GM12878 (cell line): ENCODE measurements around the gene RBM44. TPM values are rescaled to one million over a fixed set of nuclear protein-coding genes. Genes with fewer than 3 reads are reported as not detected.

Source experiments
- ATAC-seq: fragments of 200-7000 bp; cut with Tn5 transposase; 3 replicates; pipeline ENCODE4 v1.9.1; 2020; ENCODE audit warnings: mild to moderate bottlenecking, moderate library complexity
- BruUV-seq: library from RNA; stranded (reverse); fragments of 400-500 nt; replicated peaks from 2 replicates; lab custom pipeline; 2021; lab: Mats Ljungman, UMichigan
- CTCF ChIA-PET: fragments of 300-600 bp; sonication (Branson Sonifier 250); formaldehyde crosslinking; extraction: SDS; loops from one replicate; lab custom pipeline; 2021; ENCODE audit warnings: inconsistent platforms; lab: Yijun Ruan, JAX
- POLR2A ChIA-PET: fragments of 350-600 bp; formaldehyde crosslinking; extraction: SDS; loops from one replicate; lab custom pipeline; 2021; ENCODE audit warnings: inconsistent platforms; lab: Charles Lee
- RAD21 ChIA-PET: fragments of 300-600 bp; sonication (Branson Sonifier 250); formaldehyde crosslinking; loops from one replicate; lab custom pipeline; 2023; ENCODE audit warnings: antibody characterized with exemption; ENCODE audit not compliant: unreplicated experiment; lab: Charles Lee
- SMC1A ChIA-PET: fragments of 300-600 bp; sonication (Branson Sonifier 250); formaldehyde crosslinking; loops from one replicate; lab custom pipeline; 2023; ENCODE audit not compliant: unreplicated experiment, uncharacterized antibody; lab: Charles Lee
- DNase-seq: peaks from one replicate; pipeline ENCODE4 v3.0.0-alpha.2; 2011; ENCODE audit warnings: low read depth, low spot score
- FAIRE-seq: peaks from 3 replicates; lab custom pipeline; 2011; peaks lifted over from hg19 to GRCh38; lab: Jason Lieb, UNC
- H2AFZ ChIP-seq: 2 replicates; pipeline ENCODE4 v1.6.0; 2011; ENCODE audit warnings: low read depth, low read length, control low read depth; ENCODE audit not compliant: control insufficient read depth
- H3K27ac ChIP-seq: 2 replicates; pipeline ENCODE4 v1.5.1; 2011; ENCODE audit warnings: control low read depth; ENCODE audit not compliant: control insufficient read depth, insufficient read depth
- H3K27me3 ChIP-seq, 2 experiments: replicated peaks in 1 of 2; 2 replicates each; pipeline versions ENCODE4 v1.6.0 to v1.6.1; 2011; ENCODE audit warnings: low read length in 1 of 2; ENCODE audit not compliant: control insufficient read depth in 2 of 2, insufficient read depth in 2 of 2
- H3K36me3 ChIP-seq, 2 experiments: 2 replicates each; pipeline ENCODE4 v1.5.1; 2011; ENCODE audit warnings: low read length in 1 of 2; ENCODE audit not compliant: control insufficient read depth in 2 of 2, insufficient read depth in 2 of 2
- H3K4me1 ChIP-seq: 2 replicates; pipeline ENCODE4 v1.6.1; 2011; ENCODE audit warnings: mild to moderate bottlenecking, low read length, moderate library complexity, mixed read lengths; ENCODE audit not compliant: control insufficient read depth, insufficient read depth
- H3K4me2 ChIP-seq: 2 replicates; pipeline ENCODE4 v1.6.0; 2011; ENCODE audit warnings: control low read depth; ENCODE audit not compliant: control insufficient read depth, insufficient read depth
- H3K4me3 ChIP-seq: fragments of 200-600 bp; sonication (generic); 2 replicates; pipeline ENCODE4 v1.5.1; 2016
- H3K79me2 ChIP-seq: 2 replicates; pipeline ENCODE4 v1.6.0; 2011; ENCODE audit warnings: low read length; ENCODE audit not compliant: control insufficient read depth, insufficient read depth
- H3K9ac ChIP-seq: 2 replicates; pipeline ENCODE4 v1.8.0; 2011; ENCODE audit warnings: low read length, control low read depth, mixed read lengths; ENCODE audit not compliant: control insufficient read depth, insufficient read depth
- H3K9me3 ChIP-seq: replicated peaks from 3 replicates; pipeline ENCODE4 v1.5.1; 2011; ENCODE audit warnings: mild to moderate bottlenecking, low read length; ENCODE audit not compliant: control insufficient read depth, insufficient read depth
- H4K20me1 ChIP-seq: 2 replicates; pipeline ENCODE4 v1.6.0; 2011; ENCODE audit not compliant: control insufficient read depth, insufficient read depth
- BCLAF1 ChIP-seq: fragments of 450-650 bp; IDR thresholded peaks from 2 replicates; pipeline ENCODE4 v1.6.1; 2017; ENCODE audit warnings: antibody characterized with exemption, mild to moderate bottlenecking, moderate library complexity
- BMI1 ChIP-seq: fragments of 450-650 bp; IDR thresholded peaks from 2 replicates; pipeline ENCODE4 v1.6.1; 2016; ENCODE audit warnings: mild to moderate bottlenecking, moderate library complexity, borderline replicate concordance
- CREM ChIP-seq: IDR thresholded peaks from 2 replicates; pipeline ENCODE4 v1.6.1; 2014; ENCODE audit warnings: antibody characterized with exemption, low read depth
- CUX1 ChIP-seq: IDR thresholded peaks from 2 replicates; pipeline ENCODE4 v1.6.1; 2012; ENCODE audit warnings: improper control_type of control experiment, low read depth, low read length; ENCODE audit not compliant: insufficient replicate concordance
- HDGF ChIP-seq: fragments of 450-650 bp; IDR thresholded peaks from 2 replicates; pipeline ENCODE4 v1.6.1; 2016; ENCODE audit warnings: antibody characterized with exemption
- JUND ChIP-seq: IDR thresholded peaks from 2 replicates; pipeline ENCODE4 v1.6.1; 2012; ENCODE audit warnings: low read depth, mild to moderate bottlenecking, low read length, improper control_type of control experiment, moderate library complexity
- KDM1A ChIP-seq: fragments of 200-600 bp; sonication (generic); IDR thresholded peaks from 2 replicates; pipeline ENCODE4 v1.6.1; 2016; ENCODE audit warnings: borderline replicate concordance
- NKRF ChIP-seq: fragments of 450-650 bp; conservative IDR thresholded peaks from 2 replicates; pipeline ENCODE4 v1.6.1; 2017; ENCODE audit warnings: mild to moderate bottlenecking, moderate library complexity
- POLR2A ChIP-seq: IDR thresholded peaks from 2 replicates; pipeline ENCODE4 v1.6.1; 2011; ENCODE audit warnings: low read depth, mild to moderate bottlenecking, low read length
- RBBP5 ChIP-seq: fragments of 200-600 bp; sonication (generic); conservative IDR thresholded peaks from 2 replicates; pipeline ENCODE4 v1.6.1; 2016
- RCOR1 ChIP-seq: conservative IDR thresholded peaks from 2 replicates; pipeline ENCODE4 v1.6.1; 2012; ENCODE audit warnings: low read depth, low read length, improper control_type of control experiment
- SRF ChIP-seq, 2 experiments: IDR thresholded peaks; 2 replicates each; pipeline ENCODE4 v1.6.1; 2011; ENCODE audit warnings: low read depth in 2 of 2, low read length in 2 of 2, mild to moderate bottlenecking in 1 of 2, moderate library complexity in 1 of 2
- WGBS: methylation state at CpG from one replicate; pipeline ENCODE4 v1.1.6; 2016; ENCODE audit warnings: low lambda C conversion rate; ENCODE audit not compliant: insufficient replicate concordance, insufficient coverage; ENCODE audit errors: missing lambda C conversion rate; 5-methylcytosine and 5-hydroxymethylcytosine counted together
- in situ Hi-C: fragments of 300-500 bp; cut with MboI; formaldehyde crosslinking; loops from 9 replicates; pipeline ENCODE4 v1.14.3; 2018; ENCODE audit warnings: mixed read lengths
- intact Hi-C: fragments of 100-400 bp; cut with micrococcal nuclease; formaldehyde crosslinking; loops from one replicate; pipeline ENCODE4 v1.14.2; 2022; ENCODE audit not compliant: unreplicated experiment
- polyA plus RNA-seq, 11 experiments: library from polyadenylated mRNA; depleted of rRNA in 4 of 11; unstranded in 6 of 11; stranded (reverse) in 5 of 11; fragments of >200 nt; fragmentation: Nextera tagmentation in 4 of 11; fragmentation: Illumina TruSeq in 1 of 11; extraction: Ambion mirVana in 4 of 11; extraction: Trizol in 1 of 11; gene quantifications; 1 replicate in 1 of 11; 2 replicates in 10 of 11; pipeline versions ENCODE4 v1.2.1 to v1.2.3, GENCODE V29; 2011 to 2016; ENCODE audit warnings: inconsistent platforms in 2 of 11, missing spikeins in 2 of 11, low read depth in 1 of 11
- total RNA-seq, 4 experiments: library from RNA; depleted of rRNA in 3 of 4; stranded (reverse); fragments of >200 nt in 3 of 4; fragmentation: Illumina TruSeq in 1 of 4; extraction: Trizol in 1 of 4; gene quantifications; 2 replicates each; pipeline versions ENCODE4 v1.2.1 to v1.2.3, GENCODE V29; 2013 to 2021

The RBM44 gene
- total and polyA plus RNA-seq, 10 of the 15 experiments (the other 5 are each of a cell fraction or from before 2014, with no cell fraction given), result 0.14 to 1.4 (median 0.62) TPM; not detected in 1

- TF ChIP-seq SRF (IDR thresholded peaks at IDR 0.05; ENCODE audit: low read depth in 2 of 2, low read length in 2 of 2) (no peak), POLR2A (no peak), KDM1A (no peak), JUND (no peak)
Measured at GRCh38 chr2:237754182-237754581, 44.4 kb upstream of the RBM44 start (continued).

GRCh38 chr2:237754626-237755248 is 43.8 kb upstream of the RBM44 start:
- Histone ChIP-seq H3K9ac (no peak overlapping the region), H2AFZ (no peak overlapping the region), H3K79me2 (no peaks in the 10 kb centered on the region), H3K9me3 (no peaks in the 10 kb centered on the region; the same call in 2 of the 3 replicates), H3K36me3 (peaks cover 12 to 34% of the 10 kb centered on the region in 2 experiments), H3K4me1 (peaks cover 14% of the 10 kb centered on the region), H3K4me3 (no peak overlapping the region), H3K27ac (no peak overlapping the region), H4K20me1 (no peaks in the 10 kb centered on the region), H3K27me3 (no peaks in the 10 kb centered on the region), H3K4me2 (no peak overlapping the region)
- in situ Hi-C loops, result no loop called here
- FAIRE-seq (no peak), ATAC-seq (no peak), DNase-seq (no peak)
- ChIA-PET RAD21 (interaction anchor here (0.8 kb wide), 1 partner anchor 9 kb away, joined by 3 read pairs; no protein-coding TSS in a partner anchor), SMC1A (interaction anchor here (0.8 to 2.8 kb wide), 9 partner anchors 9 to 82 kb away, joined by 3 to 14 read pairs (median 3); no protein-coding TSS in a partner anchor), CTCF (interaction anchor here (0.6 to 2.5 kb wide), 8 partner anchors 10 to 183 kb away, joined by 3 to 18 read pairs (median 7); no protein-coding TSS in a partner anchor), POLR2A (no interaction called here)
- BruUV-seq, result no TSS peak
- 96% methylated on average over 12 of the region's 12 CpGs for WGBS
- intact Hi-C loops, result no loop called here
- TF ChIP-seq RBBP5 (no peak), CREM (no peak), RCOR1 (no peak), HDGF (no peak), CUX1 (no peak), BMI1 (no peak), BCLAF1 (no peak), NKRF (no peak)
